BE2C (cell line): ENCODE measurements around the gene SFXN3.

ENCODE experiments used
- DNase-seq: peaks from one replicate; pipeline ENCODE4 v3.0.0-alpha.2; 2020
- H3K27me3 ChIP-seq: fragments of 250-450 bp; sonication (Bioruptor Pico); 2 replicates; pipeline ENCODE4 v1.5.1; 2020; ENCODE audit warnings: mild to moderate bottlenecking
- H3K36me3 ChIP-seq: fragments of 250-450 bp; sonication (Bioruptor Pico); 2 replicates; pipeline ENCODE4 v1.5.1; 2020; ENCODE audit warnings: mild to moderate bottlenecking
- H3K4me1 ChIP-seq: fragments of 250-450 bp; sonication (Bioruptor Pico); 2 replicates; pipeline ENCODE4 v1.5.1; 2020
- H3K4me3 ChIP-seq: 2 replicates; pipeline ENCODE4 v1.5.1; 2011; ENCODE audit warnings: low read depth, low read length
- H3K9me3 ChIP-seq: fragments of 250-450 bp; sonication (Bioruptor Pico); 2 replicates; pipeline ENCODE4 v1.5.1; 2020
- CTCF ChIP-seq: IDR thresholded peaks from 2 replicates; pipeline ENCODE4 v1.5.1; 2012; ENCODE audit warnings: mild to moderate bottlenecking, low read depth, low read length

SFXN3 gene

GRCh38 chr10:101018600-101019439, 12.2 kb upstream of the SFXN3 start:
- TF ChIP-seq CTCF = peak; percentile 76
- Histone ChIP-seq H3K4me1 (peaks cover 3% of the 10 kb centered on the region; the same call in 1 of the 2 replicates), H3K4me3 (no peak overlapping the region), H3K36me3 (no peaks in the 10 kb centered on the region), H3K9me3 (no peaks in the 10 kb centered on the region), H3K27me3 (no peaks in the 10 kb centered on the region)
- DNase-seq = peak; percentile 93

- H3K9me3 ChIP-seq = no peaks in the 10 kb centered on the region
- H3K4me3 ChIP-seq = no peak overlapping the region
- peaks cover 3% of the 10 kb centered on the region; the same call in 1 of the 2 replicates for H3K4me1 ChIP-seq
- H3K36me3 ChIP-seq = no peaks in the 10 kb centered on the region
- no peaks in the 10 kb centered on the region for H3K27me3 ChIP-seq
- TF ChIP-seq CTCF = no peak
- DNase-seq = no peak
These were observed 11.7 kb upstream of the SFXN3 start for GRCh38 chr10:101019440-101019703.

- no peak for TF ChIP-seq CTCF
- Histone ChIP-seq H3K4me3 (no peak overlapping the region), H3K4me1 (peaks cover 3% of the 10 kb centered on the region; the same call in 1 of the 2 replicates), H3K9me3 (no peaks in the 10 kb centered on the region), H3K27me3 (no peaks in the 10 kb centered on the region), H3K36me3 (no peaks in the 10 kb centered on the region)
- no peak for DNase-seq
These were observed 10.5 kb upstream of the SFXN3 start for GRCh38 chr10:101020427-101021075.

GRCh38 chr10:101021239-101021638, 9.8 kb upstream of the SFXN3 start:
- no peak overlapping the region for H3K4me3 ChIP-seq
- TF ChIP-seq CTCF = no peak
- no peaks in the 10 kb centered on the region for H3K27me3 ChIP-seq
- no peaks in the 10 kb centered on the region for H3K9me3 ChIP-seq
- peaks cover 3% of the 10 kb centered on the region; the same call in 1 of the 2 replicates for H3K4me1 ChIP-seq
- DNase-seq = no peak
- no peaks in the 10 kb centered on the region for H3K36me3 ChIP-seq

GRCh38 chr10:101021692-101022251, 9.3 kb upstream of the SFXN3 start:
- no peak for DNase-seq
- peaks cover 5% of the 10 kb centered on the region for H3K4me1 ChIP-seq
- no peak for TF ChIP-seq CTCF

More at GRCh38 chr10:101021692-101022251, 9.3 kb upstream of the SFXN3 start:
- Histone ChIP-seq H3K36me3 (no peaks in the 10 kb centered on the region), H3K27me3 (no peaks in the 10 kb centered on the region), H3K4me3 (no peak overlapping the region), H3K9me3 (no peaks in the 10 kb centered on the region)
